H4 (cell line): ENCODE data around the gene CISD1. TPM values are rescaled to one million over a fixed set of nuclear protein-coding genes. Genes with fewer than 3 reads are reported as not detected.
"Not testable (repeated sequence)": the region's sequence is repeated elsewhere in the genome, so short reads cannot be mapped to it uniquely, and the experiment has no call there.

ENCODE experiments used
- DNase-seq: peaks from one replicate; pipeline ENCODE4 v3.0.0-alpha.2; 2015; ENCODE audit warnings: low spot score
- total RNA-seq: library from RNA; depleted of rRNA; stranded (reverse); fragments of >200 nt; shearing (Covaris generic); gene quantifications from 2 replicates; pipeline ENCODE4 v1.2.3, GENCODE V29; 2014; rRNA removed

The CISD1 gene
- total RNA-seq = 90.1 and 90.2 TPM in 2 replicates

DNA sequence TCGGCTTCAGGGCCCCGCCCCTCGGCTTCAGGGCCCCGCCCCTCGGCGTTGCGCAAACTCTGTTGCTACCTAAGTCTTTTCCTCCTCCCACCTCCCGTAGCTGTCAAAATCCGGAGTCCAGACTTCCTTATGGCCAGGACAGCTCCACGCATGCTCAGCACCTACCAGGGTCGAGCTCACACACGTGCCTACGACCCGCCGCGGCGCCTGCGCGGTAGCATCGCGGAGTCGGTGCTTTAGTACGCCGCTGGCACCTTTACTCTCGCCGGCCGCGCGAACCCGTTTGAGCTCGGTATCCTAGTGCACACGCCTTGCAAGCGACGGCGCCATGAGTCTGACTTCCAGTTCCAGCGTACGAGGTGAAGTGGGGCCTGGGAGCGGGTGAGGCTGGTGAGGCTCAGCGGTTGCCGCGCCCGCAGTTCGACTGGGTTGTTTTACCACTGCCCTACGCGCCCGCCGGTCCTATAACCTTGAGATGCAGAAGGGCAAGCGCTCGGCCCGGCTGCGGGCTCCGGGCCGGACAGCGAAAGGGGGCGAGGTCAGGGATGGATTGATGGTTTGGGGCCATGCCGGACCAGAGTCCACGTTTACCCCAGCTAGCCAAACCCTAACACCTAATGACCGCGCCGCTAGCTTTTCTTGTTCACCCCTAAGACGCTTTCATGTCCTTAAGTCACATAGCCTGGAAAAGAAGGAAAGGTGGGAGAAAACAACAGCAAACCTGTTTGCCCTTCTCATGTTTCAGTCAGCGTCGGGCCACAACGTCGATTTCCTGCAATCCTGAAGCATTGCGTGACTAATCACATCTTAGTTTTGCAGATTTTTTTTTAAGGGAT is at the start of gene CISD1:
Gene CISD1, plus strand, starts transcription at position 217 of the 836 bp plus-strand sequence. Its CDS starts 112 bp downstream, at position 329.
- peak; percentile 100 for DNase-seq

DNA sequence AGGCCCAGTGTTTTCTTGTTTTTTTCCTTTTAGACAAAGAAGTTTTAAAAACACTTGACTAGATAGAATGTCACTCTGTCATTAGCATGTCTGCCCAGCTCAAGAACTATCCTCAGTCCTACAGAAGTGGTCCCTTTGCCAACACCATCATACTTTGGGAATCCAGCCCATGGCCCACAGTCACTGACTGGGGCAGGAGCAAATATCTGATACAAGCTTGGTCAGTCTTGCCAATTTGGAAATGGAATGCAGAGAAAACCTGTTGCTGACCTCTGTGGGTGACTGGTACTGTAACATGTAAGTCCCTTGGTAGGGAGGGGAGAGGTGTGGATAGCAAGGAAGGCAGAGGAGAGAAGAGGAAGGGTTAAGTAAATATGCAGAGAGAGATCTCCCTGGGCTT is 49.1 kb upstream of the CISD1 start:
- no peak for DNase-seq

DNA sequence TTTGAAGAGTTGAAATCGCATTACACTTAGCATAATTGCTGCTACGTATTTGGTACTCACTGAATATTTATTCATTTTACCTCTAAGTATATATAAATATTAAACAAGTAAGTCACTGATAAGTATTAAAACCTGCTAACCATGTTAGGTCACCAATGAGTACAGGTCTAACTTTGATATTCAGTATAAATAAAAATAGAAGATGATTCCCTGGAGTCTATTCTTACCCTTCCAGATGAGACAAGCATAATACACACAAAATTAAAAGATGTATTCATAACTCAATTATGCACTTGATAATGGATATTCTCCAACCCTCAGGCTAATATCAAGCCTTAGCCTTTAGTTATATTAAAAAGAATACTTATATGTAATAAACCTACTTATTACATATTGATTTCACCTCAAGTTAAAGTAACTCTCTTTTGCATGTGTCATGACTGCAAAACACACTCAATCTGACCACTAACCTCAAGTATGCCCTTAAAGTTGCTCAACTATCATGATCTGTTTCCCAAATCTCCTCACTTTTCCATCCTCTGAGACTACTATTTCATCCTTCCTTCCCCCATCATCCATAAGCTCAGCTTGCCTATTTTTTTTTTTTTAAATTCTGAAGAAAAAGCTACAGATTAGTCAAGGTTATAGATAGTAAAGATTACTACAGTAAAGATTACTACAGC is 48.1 kb upstream of the CISD1 start:
- DNase-seq = no peak

DNA sequence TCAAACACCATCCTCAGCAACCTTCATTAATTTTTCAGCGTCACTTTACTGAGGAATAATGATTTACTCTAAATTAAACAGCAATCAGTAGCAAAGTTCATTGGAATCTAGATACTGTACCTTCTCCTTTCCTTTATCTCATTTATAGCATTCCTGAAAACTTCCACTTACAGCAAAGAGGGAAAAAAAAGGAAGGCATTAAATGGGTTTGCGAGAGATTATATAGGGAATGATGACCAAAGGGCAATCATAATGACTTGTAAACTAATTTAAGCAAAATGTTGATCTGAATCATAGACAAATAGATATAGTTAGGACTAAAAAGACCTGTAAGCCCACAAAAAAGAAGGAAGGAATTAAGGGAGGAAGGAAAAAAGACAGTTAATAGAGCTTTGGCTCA is 43.3 kb upstream of the CISD1 start:
- DNase-seq = no peak

DNA sequence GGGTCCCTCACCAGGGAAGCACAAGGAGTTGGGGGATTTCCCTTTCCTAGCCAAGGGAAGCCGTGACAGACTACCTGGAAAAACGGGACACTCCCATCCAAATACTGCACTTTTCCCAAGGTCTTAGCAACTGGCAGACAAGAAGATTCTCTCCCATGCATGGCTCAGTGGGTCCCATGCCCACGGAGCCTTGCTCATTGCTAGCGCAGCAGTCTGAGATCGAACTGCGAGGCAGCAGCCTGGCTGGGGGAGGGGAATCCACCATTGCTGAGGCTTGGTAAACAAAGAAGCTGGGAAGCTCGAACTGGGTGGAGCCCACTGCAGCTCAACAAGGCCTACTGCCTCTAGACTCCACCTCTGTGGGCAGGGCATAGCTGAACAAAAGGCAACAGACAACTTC is 39.1 kb upstream of the CISD1 start:
- not testable (repeated sequence) for DNase-seq

DNA sequence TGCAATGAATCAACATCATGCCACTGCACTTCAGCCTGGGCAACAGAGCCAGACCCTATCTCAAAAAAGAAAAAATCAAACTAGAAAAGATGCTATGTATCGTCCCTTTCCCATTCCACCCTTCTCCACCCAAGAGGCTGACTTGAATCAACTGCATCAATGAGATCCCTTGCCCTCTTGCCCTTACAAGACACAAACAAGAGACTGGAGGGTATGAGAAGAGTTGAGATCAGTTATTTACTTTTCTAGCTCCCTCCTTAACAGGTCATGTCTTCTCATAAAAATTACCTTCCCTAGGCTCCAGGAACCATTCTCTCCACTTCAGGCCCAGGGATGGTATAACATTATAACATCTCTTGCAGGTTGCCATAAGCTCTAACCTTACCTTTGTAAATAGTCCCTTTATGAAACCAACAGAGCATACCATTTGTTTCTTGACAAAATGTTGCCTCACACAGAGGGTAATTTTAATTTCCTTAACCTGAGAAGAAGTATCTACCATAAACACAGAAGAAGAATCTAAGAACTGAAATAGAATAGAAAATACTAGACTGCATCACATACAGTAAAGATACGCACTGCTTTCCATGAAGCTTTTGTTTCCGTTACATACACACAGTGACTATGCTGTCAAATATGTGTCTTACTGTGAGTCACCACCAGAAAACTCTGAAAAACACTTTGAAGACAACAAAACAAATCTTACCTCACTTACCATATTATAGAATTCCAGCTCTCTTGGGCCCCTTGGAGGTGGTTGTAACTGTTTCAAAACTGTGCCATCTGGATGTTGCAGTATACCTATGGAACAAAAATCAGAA is 31.7 kb upstream of the CISD1 start:
- DNase-seq = peak; percentile 86

DNA sequence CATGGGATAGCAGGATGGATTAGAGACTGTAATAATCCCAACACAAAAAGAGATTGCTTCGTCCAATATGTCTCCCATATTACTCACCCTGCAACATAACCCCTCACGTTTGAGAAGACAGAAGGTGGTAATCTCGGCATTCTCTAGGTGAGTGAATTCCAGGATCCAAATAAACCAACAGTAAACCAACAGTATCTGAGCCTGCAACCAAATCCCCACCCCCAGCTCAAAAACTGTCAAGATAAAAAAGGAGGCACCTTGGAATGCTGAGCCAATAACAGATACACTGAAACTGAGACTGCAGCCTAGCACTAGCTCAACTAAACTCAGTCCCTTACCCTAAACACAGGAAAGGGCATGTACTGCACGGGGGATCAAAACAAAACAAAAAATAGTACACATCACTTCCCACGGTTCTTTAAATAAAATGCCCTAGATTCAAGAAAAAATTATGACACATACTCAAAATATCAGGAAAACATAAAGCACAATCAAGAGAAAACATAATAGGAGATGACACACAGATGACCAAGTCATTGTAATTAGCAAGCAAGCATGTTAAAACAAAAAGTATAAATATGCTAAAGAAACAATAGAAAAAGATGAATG is 29.3 kb upstream of the CISD1 start:
- no peak for DNase-seq

DNA sequence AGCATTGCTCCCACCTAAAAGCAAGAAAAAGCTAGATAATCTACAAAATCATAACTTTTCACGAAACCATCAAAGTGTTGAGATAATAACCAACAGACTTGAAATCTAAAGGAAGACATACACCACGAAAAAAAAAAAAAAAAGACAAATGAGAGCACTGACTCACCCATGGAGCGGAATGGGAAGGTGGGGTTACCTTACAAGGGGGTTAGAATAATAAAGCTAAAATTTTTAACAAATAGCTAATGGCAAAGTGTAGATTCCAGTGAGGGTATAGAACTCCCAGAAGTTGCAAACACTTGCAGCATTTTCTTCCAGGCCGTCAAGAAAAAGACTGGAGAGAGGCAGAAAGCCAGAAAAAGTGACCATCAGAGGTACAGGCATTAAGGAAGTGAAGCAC is 28.4 kb upstream of the CISD1 start:
- no peak for DNase-seq

DNA sequence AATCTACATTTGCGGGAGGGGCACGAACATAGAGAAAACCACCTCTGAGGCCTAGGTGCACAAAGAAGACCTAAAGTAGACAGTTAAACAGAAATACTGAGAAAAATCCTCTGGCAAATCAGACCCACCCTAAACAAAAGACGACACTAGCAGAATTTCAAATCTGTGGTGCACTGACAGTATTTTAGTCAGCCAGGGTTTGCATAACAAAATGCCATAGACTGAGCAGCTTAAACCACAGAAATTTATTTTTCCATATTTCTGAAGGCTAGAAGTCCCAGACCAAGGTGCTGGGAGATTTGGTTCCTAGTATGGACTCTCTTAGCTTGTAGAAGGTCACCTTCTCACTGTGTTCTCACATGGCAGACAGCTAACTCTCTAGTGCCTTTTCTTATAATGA is 27.6 kb upstream of the CISD1 start:
- no peak for DNase-seq

DNA sequence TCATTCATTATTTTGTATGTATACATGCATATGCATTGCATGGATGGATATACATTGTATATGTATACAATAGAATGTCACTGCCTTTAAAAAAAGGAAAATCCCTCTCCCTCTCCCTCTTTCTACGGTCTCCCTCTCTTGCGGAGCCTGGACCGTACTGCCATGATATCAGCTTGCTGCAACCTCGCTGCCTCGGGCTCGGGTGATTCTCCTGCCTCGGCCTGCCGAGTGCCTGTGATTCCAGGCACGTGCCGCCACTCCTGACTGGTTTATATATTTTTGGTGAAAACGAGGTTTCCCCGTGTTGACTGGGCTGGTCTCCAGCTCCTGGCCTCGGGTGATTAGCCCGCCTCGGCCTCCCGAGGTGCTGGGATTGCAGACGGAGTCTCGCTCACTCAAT is 25.7 kb upstream of the CISD1 start:
- no peak for DNase-seq

DNA sequence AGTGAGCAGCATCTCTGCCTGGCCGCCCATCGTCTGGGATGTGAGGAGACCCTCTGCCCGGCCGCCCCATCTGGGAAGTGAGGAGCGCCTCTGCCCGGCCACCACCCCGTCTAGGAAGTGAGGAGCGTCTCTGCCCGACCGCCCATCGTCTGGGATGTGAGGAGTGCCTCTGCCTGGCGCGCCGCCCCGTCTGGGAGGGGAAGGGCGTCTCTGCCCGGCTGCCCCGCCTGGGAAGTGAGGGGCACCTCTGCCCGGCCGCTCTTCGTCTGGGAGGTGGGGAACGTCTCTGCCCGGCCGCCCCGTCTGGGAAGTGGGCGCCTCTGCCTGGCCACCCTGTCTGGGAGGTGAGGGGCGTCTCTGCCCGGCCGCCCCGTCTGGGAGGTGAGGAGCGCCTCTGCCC is 25.2 kb upstream of the CISD1 start:
- not testable (repeated sequence) for DNase-seq

DNA sequence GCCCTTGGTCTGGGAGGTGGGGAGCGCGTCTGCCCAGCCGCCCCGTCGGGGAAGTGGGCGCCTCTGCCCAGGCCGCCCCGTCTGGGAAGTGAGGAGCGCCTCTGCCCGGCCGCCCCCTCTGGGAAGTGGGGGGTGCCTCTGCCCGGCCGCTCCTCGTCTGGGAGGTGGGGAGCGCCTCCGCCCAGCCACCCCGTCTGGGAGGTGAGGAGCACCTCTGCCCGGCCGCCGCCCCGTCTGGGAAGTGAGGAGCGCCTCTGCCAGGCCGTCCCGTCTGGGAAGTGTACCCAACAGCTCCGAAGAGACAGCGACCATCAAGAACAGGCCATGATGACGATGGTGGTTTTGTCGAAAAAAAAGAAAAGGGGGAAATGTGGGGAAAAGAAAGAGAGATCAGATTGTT is 24.7 kb upstream of the CISD1 start:
- not testable (repeated sequence) for DNase-seq

DNA sequence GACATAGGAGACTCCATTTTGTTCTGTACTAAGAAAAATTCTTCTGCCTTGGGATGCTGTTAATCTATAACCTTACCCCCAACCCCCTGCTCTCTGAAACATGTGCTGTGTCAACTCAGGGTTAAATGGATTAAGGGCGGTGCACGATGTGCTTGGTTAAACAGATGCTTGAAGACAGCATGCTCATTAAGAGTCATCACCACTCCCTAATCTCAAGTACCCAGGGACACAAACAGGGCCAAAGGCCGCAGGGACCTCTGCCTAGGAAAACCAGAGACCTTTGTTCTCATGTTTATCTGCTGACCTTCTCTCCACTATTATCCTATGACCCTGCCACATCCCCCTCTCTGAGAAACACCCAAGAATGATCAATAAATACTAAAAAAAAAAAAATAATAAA is 24.3 kb upstream of the CISD1 start:
- not testable (repeated sequence) for DNase-seq

DNA sequence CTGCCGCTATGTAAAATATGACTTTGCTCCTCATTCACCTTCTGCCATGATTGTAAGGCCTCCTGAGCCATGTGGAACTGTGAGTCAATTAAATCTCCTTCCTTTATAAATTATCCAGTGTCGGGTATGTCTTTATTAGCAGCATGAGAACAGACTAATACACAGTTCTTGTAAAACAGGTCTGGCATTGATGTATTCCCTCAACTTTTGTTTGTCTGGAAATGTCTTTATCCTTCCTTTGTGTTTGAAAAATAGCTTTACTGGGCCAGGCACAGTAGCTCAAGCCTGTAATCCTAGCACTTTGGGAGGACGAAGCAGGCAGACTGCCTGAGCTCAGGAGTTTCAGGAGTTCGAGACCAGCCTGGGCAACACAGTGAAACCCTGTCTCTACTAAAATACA is 15.8 kb upstream of the CISD1 start:
- no peak for DNase-seq

DNA sequence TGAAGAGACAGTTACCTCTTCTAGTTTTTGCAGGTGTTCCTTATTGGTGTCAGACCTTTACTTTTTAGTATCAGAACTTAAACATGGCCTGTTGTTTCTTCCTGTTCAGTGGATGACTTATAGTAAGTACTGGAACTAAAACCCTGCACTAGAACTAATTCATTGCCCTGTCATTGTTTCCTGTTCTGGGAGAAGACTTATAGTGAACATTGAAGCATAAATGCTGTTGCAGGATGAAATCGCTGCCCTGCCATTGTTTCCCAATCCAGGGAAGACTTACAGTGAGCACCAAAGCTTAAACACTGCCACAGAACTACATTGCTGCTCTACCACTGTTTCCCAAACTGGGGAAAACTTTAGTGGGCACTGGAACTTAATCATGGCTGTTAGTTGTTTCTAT is 14.3 kb upstream of the CISD1 start:
- no peak for DNase-seq

DNA sequence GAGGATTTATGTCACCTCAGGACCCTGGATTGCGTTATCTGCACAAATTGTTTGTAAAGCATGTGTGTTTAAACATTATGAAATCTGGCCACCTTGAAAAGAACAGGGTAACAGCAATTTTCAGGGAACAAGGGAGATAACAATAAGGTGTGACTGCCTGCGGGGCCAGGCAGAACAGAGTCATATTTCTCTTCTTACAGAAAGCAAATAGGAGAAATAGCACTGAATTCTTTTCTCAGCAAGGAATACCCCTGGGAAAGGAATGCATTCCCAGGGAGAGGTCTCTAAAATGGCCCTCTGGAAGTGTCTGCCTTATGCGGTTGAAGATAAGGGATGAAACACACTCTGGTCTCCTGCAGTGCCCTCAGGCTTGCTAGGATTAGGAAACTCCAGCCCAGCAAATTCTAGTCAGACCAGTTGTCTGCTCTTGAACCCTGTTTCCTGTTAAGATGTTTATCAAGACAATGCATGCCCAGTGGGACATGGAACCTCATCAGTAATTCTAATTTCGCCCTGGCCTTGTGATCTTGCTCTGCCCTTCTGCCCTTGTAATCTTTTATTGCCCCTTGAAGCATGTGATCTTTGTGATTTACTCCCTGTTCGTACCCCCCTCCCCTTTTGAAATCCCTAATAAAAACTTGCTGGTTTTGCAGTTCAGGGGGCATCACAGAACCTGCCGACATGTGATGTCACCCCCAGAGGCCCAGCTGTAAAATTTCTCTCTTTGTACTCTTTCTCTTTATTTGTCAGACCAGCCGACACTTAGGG is 12.8 kb upstream of the CISD1 start:
- DNase-seq = not testable (repeated sequence)

DNA sequence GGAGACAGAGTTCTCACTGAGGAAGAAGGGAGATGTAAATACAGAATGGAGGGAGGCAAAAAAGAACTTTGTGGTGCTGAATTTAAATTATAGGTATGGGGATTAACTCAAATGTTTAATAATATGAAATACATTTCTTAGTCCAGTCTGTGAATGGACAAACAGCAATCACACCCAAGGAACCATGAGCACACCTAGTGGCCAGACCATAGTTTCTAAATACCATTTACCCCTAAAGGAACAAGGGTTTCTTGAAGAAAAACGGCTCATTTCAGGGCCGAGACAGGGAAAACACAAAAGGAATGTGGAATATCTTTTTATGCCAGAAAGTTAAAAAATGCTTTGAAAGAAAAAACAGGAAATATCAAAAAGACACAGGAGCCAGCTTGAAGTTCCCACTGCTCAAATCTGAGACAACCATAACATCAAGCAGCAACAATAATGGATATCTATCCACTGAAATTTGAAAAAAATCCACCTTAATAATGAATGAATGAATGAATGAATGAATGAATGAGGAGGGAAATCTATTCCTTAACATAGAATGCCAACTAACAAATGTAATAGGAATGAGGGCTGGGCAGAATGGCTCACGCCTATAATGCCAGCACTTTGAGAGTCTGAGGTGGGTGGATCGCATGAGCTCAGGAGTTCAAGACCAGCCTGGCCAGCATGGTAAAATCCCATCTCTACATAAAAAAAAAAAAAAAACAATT is 9.8 kb upstream of the CISD1 start:
- no peak for DNase-seq

DNA sequence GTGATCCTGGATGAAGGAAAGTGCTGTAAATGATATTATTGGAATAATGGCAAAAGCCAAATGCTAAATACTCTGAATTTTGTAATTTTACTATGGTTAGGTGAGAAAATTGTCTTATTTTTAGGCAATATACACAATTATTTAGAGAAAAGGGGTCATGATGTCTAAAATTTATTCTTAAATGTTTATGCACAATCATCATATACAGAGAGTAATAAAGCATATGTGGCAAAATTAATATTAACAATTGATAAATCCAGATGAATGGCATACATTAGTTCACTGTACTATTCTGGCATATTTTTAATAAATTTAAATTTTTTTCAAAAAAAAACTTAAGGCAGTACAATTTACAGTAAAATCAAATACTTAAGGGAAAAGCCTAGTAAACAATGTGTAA is 8.6 kb upstream of the CISD1 start:
- DNase-seq = no peak

DNA sequence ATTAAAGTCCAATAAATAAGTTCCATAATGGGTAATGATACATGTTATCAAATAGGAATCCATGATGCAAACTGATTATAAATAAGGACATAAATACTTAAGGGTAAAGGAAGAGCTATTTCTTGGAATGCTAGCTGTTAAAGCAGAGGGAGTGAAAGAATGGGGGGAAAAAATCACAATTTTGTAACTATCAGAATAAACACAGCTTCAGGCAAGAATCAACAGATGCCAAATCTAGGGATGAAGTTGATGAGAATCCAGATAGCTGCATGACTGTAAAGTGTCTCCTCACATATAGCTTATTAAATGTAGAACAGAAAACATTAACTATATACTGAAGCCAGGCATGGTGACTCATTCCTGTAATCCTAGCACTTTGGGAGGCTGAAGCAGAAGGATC is 6.2 kb upstream of the CISD1 start:
- no peak for DNase-seq

DNA sequence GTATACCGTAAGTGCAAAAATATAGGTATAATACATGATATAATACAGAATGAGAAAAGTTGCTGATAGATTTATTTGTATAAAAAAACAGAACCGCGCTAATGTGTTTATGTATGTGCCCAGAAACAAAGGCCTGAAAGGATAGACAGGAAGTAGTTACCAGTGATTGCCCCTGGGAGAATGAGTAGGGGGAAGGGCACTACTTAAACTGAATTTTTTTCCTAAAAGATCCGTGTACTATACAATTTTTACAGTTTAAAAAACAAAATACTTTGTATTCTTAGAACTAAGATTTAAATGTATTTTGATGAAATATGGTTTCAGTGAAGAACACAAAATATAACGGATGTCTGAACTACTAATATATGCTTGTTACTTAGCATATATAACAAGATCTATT is 4.2 kb upstream of the CISD1 start:
- peak; percentile 55 for DNase-seq

DNA sequence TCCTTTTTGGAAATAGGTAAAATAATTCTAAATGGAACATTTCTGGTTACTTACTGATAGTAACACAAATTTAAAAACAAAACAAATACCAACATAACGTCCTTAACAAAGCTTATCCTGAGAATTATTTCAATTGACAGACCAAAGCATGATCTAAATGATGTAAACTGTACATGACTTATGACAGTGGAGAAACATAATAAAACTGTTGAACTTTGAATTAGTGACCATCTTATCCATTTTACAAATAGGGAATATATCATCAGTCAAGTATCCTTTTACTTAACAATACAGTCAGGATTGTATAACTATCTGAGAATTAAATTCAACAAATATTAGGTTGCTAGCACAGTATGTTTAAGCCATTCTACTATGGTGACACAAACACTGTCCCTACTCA is 3.7 kb upstream of the CISD1 start:
- no peak for DNase-seq
